ENCODE data around the gene HS6ST1.

DNA sequence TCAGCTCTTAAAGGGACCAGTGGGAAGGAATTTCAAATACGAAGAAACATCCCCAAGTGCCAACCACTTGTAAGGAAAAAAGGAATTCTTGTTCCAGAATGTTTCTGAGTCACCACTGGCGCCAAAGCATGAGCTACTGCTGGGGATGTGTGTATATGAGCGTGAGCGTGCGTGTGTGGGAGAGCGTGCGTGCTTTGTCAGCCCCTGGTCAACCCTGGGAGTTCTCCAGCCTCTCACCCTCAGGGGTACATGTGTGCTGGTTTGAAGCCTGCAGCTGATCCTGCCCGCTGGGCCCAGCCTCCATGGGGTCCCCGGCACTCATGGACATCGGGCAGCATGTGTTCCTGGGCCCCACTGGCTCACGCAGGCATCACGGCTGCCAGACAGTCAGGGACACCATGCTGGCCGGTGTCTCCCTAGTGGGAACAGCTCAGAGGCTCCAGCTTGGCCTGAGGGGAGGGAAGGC is 17.1 kb downstream of the HS6ST1 start:
- TF ChIP-seq, protein P1, sequence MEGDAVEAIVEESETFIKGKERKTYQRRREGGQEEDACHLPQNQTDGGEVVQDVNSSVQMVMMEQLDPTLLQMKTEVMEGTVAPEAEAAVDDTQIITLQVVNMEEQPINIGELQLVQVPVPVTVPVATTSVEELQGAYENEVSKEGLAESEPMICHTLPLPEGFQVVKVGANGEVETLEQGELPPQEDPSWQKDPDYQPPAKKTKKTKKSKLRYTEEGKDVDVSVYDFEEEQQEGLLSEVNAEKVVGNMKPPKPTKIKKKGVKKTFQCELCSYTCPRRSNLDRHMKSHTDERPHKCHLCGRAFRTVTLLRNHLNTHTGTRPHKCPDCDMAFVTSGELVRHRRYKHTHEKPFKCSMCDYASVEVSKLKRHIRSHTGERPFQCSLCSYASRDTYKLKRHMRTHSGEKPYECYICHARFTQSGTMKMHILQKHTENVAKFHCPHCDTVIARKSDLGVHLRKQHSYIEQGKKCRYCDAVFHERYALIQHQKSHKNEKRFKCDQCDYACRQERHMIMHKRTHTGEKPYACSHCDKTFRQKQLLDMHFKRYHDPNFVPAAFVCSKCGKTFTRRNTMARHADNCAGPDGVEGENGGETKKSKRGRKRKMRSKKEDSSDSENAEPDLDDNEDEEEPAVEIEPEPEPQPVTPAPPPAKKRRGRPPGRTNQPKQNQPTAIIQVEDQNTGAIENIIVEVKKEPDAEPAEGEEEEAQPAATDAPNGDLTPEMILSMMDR (IDR thresholded peaks at IDR 0.05) = no peak
- no peak for TF ChIP-seq POLR2AphosphoS5 (IDR thresholded peaks at IDR 0.05; ENCODE audit: low read depth, low read length)

Measured in Panc1 (cell line).